NCI-H2029 (cell line): ENCODE data around the gene LRP1B.
"Not testable (repeated sequence)": the region's sequence is repeated elsewhere in the genome, so short reads cannot be mapped to it uniquely, and the experiment has no call there.

Experiments used
- DNase-seq: peaks from one replicate; lab custom pipeline; 2025; lab: John Stamatoyannopoulos, UW

LRP1B gene

GRCh38 chr2:140436936-140437335, 1693.9 kb downstream of the LRP1B start:
- DNase-seq, result no peak

GRCh38 chr2:140427033-140427432, 1703.8 kb downstream of the LRP1B start:
- not testable (repeated sequence) for DNase-seq

GRCh38 chr2:140424471-140424870, 1706.3 kb downstream of the LRP1B start:
- DNase-seq, result no peak

GRCh38 chr2:140422759-140423158, 1708.1 kb downstream of the LRP1B start:
- no peak for DNase-seq

GRCh38 chr2:140417504-140417903, 1713.3 kb downstream of the LRP1B start:
- DNase-seq, result no peak

- no peak for DNase-seq
Observed at GRCh38 chr2:140416577-140416976, 1714.2 kb downstream of the LRP1B start.

- DNase-seq, result not testable (repeated sequence)
Observed at GRCh38 chr2:140415035-140415434, 1715.8 kb downstream of the LRP1B start.

- DNase-seq, result no peak
Observed at GRCh38 chr2:140410695-140411094, 1720.1 kb downstream of the LRP1B start.

- DNase-seq, result no peak
Observed at GRCh38 chr2:140401056-140401455, 1729.8 kb downstream of the LRP1B start.

GRCh38 chr2:140392824-140393223, 1738.0 kb downstream of the LRP1B start:
- DNase-seq, result no peak

- DNase-seq, result no peak
Observed at GRCh38 chr2:140384946-140385345, 1745.9 kb downstream of the LRP1B start.

- no peak for DNase-seq
Observed at GRCh38 chr2:140383781-140384180, 1747.0 kb downstream of the LRP1B start.

- DNase-seq, result no peak
Observed at GRCh38 chr2:140376686-140377085, 1754.1 kb downstream of the LRP1B start.

GRCh38 chr2:140363131-140363530, 1767.7 kb downstream of the LRP1B start:
- DNase-seq, result no peak

- DNase-seq, result no peak
Observed at GRCh38 chr2:140362361-140362760, 1768.5 kb downstream of the LRP1B start.

GRCh38 chr2:140359056-140359771, 1771.6 kb downstream of the LRP1B start:
- no peak for DNase-seq

- no peak for DNase-seq
Observed at GRCh38 chr2:140356697-140357096, 1774.1 kb downstream of the LRP1B start.

GRCh38 chr2:140355511-140356090, 1775.2 kb downstream of the LRP1B start:
- no peak for DNase-seq

GRCh38 chr2:140354544-140354943, 1776.3 kb downstream of the LRP1B start:
- DNase-seq, result no peak

GRCh38 chr2:140353541-140353940, 1777.3 kb downstream of the LRP1B start:
- no peak for DNase-seq

- no peak for DNase-seq
Observed at GRCh38 chr2:140351692-140352091, 1779.1 kb downstream of the LRP1B start.

- DNase-seq, result no peak
Observed at GRCh38 chr2:140349695-140350094, 1781.1 kb downstream of the LRP1B start.

- no peak for DNase-seq
Observed at GRCh38 chr2:140348826-140349225, 1782.0 kb downstream of the LRP1B start.

- no peak for DNase-seq
Observed at GRCh38 chr2:140344838-140345237, 1786.0 kb downstream of the LRP1B start.
